OCI-LY7 (cell line): ENCODE results near the gene KDM8. TPM values are rescaled to one million over a fixed set of nuclear protein-coding genes. Genes with fewer than 3 reads are reported as not detected.
A peak's percentile ranks its signal among the peaks of the same experiment; 100 is the strongest.

ENCODE experiments used
- BruUV-seq: library from RNA; stranded (reverse); fragments of 400-500 nt; replicated peaks from 2 replicates; lab custom pipeline; 2021; lab: Mats Ljungman, UMichigan
- CTCF ChIA-PET: fragments of 300-600 bp; sonication (Branson Sonifier 250); formaldehyde crosslinking; loops from one replicate; lab custom pipeline; 2022; ENCODE audit warnings: antibody characterized with exemption; ENCODE audit not compliant: unreplicated experiment; lab: Charles Lee
- POLR2A ChIA-PET: fragments of 300-600 bp; sonication (Branson Sonifier 250); formaldehyde crosslinking; loops from one replicate; lab custom pipeline; 2022; ENCODE audit warnings: antibody characterized with exemption; lab: Charles Lee
- DNase-seq: peaks from one replicate; pipeline ENCODE4 v3.0.0-alpha.2; 2015; ENCODE audit warnings: low spot score
- H2AFZ ChIP-seq: fragments of 200-600 bp; sonication (generic), shearing (Covaris generic); 2 replicates; pipeline ENCODE4 v1.6.1; 2014; ENCODE audit warnings: mild to moderate bottlenecking, antibody characterized with exemption, low read length, moderate library complexity
- H3K27ac ChIP-seq: fragments of 200-600 bp; sonication (generic); 2 replicates; pipeline ENCODE4 v1.5.1; 2014; ENCODE audit warnings: mixed run types, low read depth, mild to moderate bottlenecking, moderate library complexity, low read length, inconsistent platforms; ENCODE audit not compliant: poor library complexity, severe bottlenecking
- H3K36me3 ChIP-seq: fragments of 200-600 bp; sonication (generic); 2 replicates; pipeline ENCODE4 v1.6.1; 2014; ENCODE audit warnings: mild to moderate bottlenecking, antibody characterized with exemption, low read length, moderate library complexity, mixed read lengths; ENCODE audit not compliant: insufficient read depth
- H3K4me1 ChIP-seq: fragments of 200-600 bp; sonication (generic); 2 replicates; pipeline ENCODE4 v1.5.1; 2014; ENCODE audit warnings: mild to moderate bottlenecking, low read length; ENCODE audit not compliant: insufficient read depth, poor library complexity, severe bottlenecking
- H3K4me2 ChIP-seq: fragments of 200-600 bp; sonication (generic); 2 replicates; pipeline ENCODE4 v1.6.1; 2014; ENCODE audit warnings: mild to moderate bottlenecking, low read length
- H3K4me3 ChIP-seq: fragments of 200-600 bp; sonication (generic); 2 replicates; pipeline ENCODE4 v1.5.1; 2014; ENCODE audit warnings: mild to moderate bottlenecking, low read depth, low read length; ENCODE audit not compliant: poor library complexity, severe bottlenecking
- H3K79me2 ChIP-seq: fragments of 200-600 bp; sonication (generic); 2 replicates; pipeline ENCODE4 v1.6.1; 2016; ENCODE audit warnings: low read depth, mild to moderate bottlenecking, low read length, moderate library complexity, mixed read lengths; ENCODE audit not compliant: insufficient read depth
- H3K9me2 ChIP-seq: fragments of 200-600 bp; sonication (generic); 2 replicates; pipeline ENCODE4 v1.6.1; 2016; ENCODE audit warnings: mild to moderate bottlenecking, low read length, mixed read lengths; ENCODE audit not compliant: insufficient read depth
- H3K9me3 ChIP-seq: fragments of 200-600 bp; sonication (generic); 2 replicates; pipeline ENCODE4 v1.6.1; 2014; ENCODE audit warnings: mild to moderate bottlenecking, mixed run types, low read length, mixed read lengths
- H4K20me1 ChIP-seq: fragments of 200-600 bp; sonication (generic); 2 replicates; pipeline ENCODE4 v1.6.1; 2014; ENCODE audit warnings: mild to moderate bottlenecking, antibody characterized with exemption, low read length, moderate library complexity, mixed read lengths; ENCODE audit not compliant: insufficient read depth
- CTCF ChIP-seq: fragments of 200-600 bp; sonication (generic); conservative IDR thresholded peaks from 2 replicates; pipeline ENCODE4 v1.5.1; 2014; ENCODE audit warnings: mild to moderate bottlenecking, antibody characterized with exemption, low read length, moderate library complexity, mixed read lengths
- EZH2phosphoT487 ChIP-seq: fragments of 200-600 bp; sonication (generic); IDR thresholded peaks from 2 replicates; pipeline ENCODE4 v1.6.1; 2018; ENCODE audit warnings: low read depth, borderline replicate concordance, mild to moderate bottlenecking, mixed run types, antibody characterized with exemption, low read length, moderate library complexity, mixed read lengths
- intact Hi-C: fragments of 100-400 bp; cut with micrococcal nuclease; formaldehyde crosslinking; loops from one replicate; pipeline ENCODE4 v1.10.0; 2022; ENCODE audit not compliant: unreplicated experiment
- total RNA-seq, 2 experiments: library from RNA; depleted of rRNA in 1 of 2; stranded (reverse); fragments of >200 nt in 1 of 2; shearing (Covaris generic) in 1 of 2; gene quantifications; 2 replicates each; pipeline ENCODE4 v1.2.3, GENCODE V29; 2014 to 2022

KDM8 gene
- total RNA-seq, 2 experiments from 2014 or later = 14.2 to 14.5 TPM

- H3K4me1 ChIP-seq = peaks cover 8% of the 10 kb centered on the region
- DNase-seq = no peak
- no peak overlapping the region for H3K27ac ChIP-seq
- no peaks in the 10 kb centered on the region for H3K9me3 ChIP-seq
- no peaks in the 10 kb centered on the region for H4K20me1 ChIP-seq
- no TSS peak for BruUV-seq
- peaks cover 7% of the 10 kb centered on the region; the same call in 1 of the 2 replicates for H3K36me3 ChIP-seq
- H2AFZ ChIP-seq = no peak overlapping the region
- no peak overlapping the region for H3K4me2 ChIP-seq
- POLR2A ChIA-PET = interaction anchor here (0.5 to 0.8 kb wide), 3 partner anchors 146 to 559 kb away, joined by 3 read pairs; no protein-coding TSS in a partner anchor
- H3K9me2 ChIP-seq = no peaks in the 10 kb centered on the region
- no peak for TF ChIP-seq EZH2phosphoT487
- no peak for TF ChIP-seq CTCF
- no peak overlapping the region for H3K4me3 ChIP-seq
- H3K79me2 ChIP-seq = no peaks in the 10 kb centered on the region
- CTCF ChIA-PET = no interaction called here
- intact Hi-C loops = no loop called here
Measured at GRCh38 chr16:27222249-27223225, 19.2 kb downstream of the KDM8 start.

DNA sequence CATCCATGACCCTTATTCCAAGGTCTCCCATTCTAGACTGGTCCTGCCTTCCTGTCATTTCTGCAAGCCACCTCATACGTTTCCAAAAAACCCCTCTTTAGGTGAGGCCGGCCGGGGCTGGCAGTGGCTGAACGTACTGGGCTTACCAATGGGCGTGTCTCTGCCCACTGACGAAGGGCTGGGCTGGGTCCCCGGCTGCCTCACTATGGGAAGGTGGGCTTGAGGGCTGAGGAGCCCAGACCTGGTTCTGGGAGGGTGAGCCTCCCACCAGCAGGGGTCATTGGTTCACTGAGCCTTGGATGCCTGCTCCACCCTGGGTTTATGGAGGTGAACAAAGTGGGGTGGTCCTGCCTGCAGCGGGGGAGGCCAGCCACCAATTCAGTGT lies 19.9 kb downstream of the KDM8 start:
- no peak overlapping the region for H3K4me2 ChIP-seq
- no TSS peak for BruUV-seq

More for the DNA sequence above, 19.9 kb downstream of the KDM8 start:
- H3K9me2 ChIP-seq = no peaks in the 10 kb centered on the region
- H3K36me3 ChIP-seq = peaks cover 7% of the 10 kb centered on the region; the same call in 1 of the 2 replicates
- no peaks in the 10 kb centered on the region for H4K20me1 ChIP-seq
- no peak for TF ChIP-seq EZH2phosphoT487
- TF ChIP-seq CTCF = peak; percentile 44; the same call in 1 of the 2 replicates
- ChIA-PET POLR2A (no interaction called here), CTCF (interaction anchor here (0.5 kb wide), 1 partner anchor 13 kb away, joined by 3 read pairs; no protein-coding TSS in a partner anchor)
- H3K27ac ChIP-seq = no peak overlapping the region
- DNase-seq = no peak
- H3K4me3 ChIP-seq = no peak overlapping the region
- intact Hi-C loops = no loop called here
- H3K4me1 ChIP-seq = peaks cover 8% of the 10 kb centered on the region
- H3K79me2 ChIP-seq = no peaks in the 10 kb centered on the region
- H3K9me3 ChIP-seq = no peaks in the 10 kb centered on the region
- H2AFZ ChIP-seq = no peak overlapping the region
